GM19395 (cell line): ENCODE data around the gene PTPN22.
A peak's percentile ranks its signal among the peaks of the same experiment; 100 is the strongest.
"Not testable (repeated sequence)": the region's sequence is repeated elsewhere in the genome, so short reads cannot be mapped to it uniquely, and the experiment has no call there.

Experiments used
- ATAC-seq: cut with Tn5 transposase; IDR thresholded peaks from one replicate; pipeline ENCODE4 v1.9.1; 2021; ENCODE audit warnings: mild to moderate bottlenecking, moderate library complexity; ENCODE audit not compliant: unreplicated experiment

Gene PTPN22

DNA sequence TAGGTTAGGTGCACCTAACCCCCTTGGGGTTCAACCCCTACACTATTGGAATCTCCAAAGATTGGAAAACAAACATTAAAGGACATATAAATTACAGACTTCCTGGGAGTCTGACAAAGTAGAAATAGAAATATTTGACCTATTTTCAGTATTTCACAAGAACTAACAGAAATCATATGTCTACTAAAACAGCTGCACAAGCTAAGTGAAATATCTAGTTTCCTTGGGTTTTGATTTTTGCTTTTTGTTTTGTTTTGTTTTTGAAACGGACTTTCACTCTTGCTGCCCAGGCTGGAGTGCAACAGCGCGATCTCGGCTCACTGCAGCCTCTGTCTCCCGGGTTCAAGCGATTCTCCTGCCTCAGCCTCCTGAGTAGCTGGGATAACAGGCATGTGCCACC, 18.8 kb downstream of the PTPN22 start:
- ATAC-seq, result not testable (repeated sequence)

DNA sequence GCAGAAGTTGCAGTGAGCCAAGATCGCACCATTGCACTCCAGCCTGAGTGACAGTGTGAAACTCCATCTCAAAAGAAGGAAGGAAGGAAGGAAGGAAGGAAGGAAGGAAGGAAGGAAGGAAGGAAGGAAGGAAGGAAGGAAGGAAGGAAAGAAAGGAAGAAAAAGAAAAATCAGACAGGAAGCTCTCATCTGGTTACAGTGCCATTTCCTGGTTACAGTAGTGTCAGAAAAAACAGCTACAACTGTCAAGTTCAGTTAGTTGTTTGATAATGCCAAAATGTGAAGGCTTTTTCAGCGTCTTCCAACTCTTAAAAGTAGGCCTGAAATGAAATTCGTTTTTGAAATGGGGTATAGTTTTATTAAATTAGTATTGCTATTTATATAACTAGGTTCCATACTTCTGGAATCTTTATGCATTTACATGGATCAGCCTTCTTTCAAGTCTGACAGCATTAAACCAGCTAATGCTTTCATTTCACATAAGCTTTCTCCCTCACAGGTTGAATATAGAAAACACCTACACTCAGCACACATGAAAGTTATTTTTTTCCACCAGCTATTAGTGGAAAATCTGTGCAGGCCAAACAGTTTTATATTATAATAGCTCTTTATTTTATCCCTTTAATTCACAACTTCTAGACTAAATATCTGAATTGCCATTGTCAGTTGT, 21.2 kb downstream of the PTPN22 start:
- ATAC-seq, result no peak

DNA sequence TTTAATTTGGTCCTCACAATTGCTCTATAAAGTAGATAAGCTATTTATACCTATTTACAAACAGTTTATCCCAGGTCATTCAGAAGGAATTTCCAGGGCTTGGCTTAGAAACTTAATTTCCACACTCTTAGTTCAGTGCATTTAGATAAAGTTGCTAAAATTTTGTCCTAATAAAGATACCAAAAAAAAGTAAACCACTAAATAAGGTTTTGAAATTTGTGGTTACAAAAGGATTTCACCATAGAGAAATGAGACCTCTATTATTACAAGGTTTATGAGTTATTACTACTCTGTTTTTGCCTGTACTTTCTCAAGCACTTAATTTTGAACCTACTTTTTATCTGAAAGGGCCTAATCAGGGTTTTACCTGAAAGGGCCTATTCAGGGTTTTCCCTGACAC, 22.4 kb downstream of the PTPN22 start:
- no peak for ATAC-seq

DNA sequence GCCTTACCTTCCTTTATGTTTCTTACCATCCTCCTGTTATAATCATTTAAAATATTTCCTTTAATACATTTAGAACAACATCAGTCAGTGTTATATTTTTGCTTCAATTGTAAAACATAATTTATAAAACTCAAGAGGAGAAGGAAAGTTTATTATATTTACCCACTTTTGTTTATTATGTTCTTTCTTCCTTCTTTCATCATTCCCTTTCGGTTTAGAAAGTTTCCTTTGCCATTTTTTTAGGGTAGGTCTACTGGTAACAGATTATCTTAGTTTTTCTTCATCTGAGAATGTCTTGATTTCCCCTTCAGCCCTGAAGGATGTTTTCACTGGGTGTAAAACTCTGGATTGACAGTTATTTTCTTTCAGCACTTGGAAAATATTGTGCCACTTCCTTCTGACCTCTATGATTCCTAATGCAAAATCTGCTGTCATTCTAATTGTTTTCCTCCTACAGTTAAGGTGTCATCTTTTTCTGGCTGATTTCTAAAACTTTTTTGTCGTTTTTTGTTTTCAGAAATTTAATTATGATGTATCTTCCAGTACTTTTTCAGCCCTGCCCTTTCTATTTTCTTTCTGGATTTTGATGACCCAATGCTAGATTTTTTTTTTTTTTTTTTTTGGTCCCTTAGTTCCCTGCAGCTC, 25.0 kb downstream of the PTPN22 start:
- ATAC-seq, result no peak

DNA sequence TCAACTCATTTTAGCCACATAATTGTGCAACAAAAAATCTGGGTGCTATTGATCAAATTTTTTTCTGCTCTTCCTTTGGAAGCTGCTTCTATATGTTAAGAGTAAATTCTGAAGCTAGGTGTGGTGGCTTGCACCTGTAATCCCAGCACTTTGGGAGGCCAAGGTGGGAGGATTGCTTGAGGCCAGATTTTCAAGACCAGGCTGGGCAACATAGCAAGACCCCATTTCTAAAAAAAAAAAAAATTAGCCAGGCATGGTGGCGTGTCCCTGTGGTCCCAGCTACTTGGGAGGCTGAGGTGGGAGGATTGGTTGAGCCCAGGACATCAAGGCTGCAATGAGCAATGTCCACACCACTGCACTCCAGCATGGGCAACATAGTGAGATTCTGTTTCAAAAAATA, 35.0 kb downstream of the PTPN22 start:
- no peak for ATAC-seq

DNA sequence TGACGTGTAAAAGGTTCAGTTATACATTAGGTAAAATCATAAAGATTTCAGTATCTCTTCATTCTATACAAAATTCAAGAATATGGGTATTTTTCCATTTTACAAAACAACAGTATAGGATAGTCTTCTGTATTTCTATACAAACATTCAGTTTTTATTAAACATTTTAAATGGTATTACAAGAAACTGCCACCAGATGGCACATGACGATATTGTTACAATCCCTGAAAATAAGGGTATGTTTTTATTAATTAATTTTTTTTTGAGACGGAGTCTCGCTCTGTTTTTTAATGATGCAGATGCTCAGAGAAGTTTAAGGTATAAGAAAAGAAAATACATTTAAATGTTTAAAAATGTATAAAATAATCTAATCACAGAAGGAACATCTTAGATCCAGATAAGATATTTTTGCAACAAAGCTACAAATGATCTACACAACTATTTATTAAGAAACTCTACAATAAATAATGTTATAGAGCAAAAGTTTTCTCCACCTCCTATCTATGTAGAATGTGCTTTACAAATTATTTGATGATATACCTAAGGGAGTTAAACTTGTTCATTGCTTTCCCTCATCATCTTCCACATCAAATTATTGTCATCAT, 35.7 kb downstream of the PTPN22 start:
- no peak for ATAC-seq

DNA sequence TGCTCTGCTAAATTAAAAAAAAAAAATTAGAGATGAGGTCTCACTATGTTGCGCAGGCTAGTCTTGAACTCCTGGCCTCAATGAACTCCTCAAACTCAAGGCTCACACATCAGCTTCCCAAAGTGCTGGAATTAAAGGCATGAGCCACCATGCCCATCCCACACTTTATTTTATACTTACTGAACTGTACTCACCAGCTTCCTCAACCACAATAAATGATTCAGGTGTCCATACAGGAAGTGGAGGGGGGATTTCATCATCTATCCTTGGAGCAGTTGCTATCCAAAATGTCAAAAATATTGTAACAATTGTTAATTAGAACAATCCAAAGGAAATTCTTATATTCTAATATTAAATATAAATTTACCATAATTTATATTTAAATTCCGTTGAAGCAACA, 36.8 kb downstream of the PTPN22 start:
- no peak for ATAC-seq

DNA sequence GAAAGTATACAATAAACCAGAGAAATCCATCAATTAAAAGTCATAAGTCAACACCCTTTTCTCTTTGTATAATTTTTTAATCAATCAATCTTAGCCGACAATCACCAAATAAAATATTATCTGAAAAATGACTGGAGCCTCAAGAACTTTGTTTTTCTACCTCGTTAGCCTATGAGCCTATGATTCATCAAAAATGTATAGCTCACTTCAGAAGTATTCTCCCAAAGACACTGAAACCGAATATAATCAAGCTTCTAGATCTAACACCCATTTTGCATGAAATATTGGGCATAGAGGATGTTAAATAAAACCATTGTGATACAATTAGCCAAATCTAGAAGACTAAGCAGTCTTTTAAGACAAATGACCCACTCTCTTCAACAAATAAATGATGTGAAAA, 41.5 kb downstream of the PTPN22 start:
- no peak for ATAC-seq

DNA sequence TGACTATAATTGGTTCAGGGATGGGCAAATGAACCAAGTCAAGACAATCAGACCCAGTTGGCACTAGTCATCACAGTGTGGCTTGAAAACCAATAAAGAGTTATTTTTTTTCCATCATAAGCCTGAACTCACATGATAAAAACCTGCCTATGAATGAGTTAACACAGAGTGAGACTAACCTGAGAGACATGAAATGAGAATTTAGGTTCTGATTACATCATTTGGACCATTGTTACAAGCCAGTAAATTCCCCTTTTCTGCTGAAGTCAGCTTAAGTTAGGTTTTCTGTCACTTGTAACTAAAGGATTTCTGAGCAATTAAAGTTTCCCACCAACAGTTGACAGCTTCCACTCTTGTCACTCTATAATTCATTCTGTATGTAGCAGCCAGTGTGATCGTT, 49.6 kb downstream of the PTPN22 start:
- ATAC-seq, result no peak

DNA sequence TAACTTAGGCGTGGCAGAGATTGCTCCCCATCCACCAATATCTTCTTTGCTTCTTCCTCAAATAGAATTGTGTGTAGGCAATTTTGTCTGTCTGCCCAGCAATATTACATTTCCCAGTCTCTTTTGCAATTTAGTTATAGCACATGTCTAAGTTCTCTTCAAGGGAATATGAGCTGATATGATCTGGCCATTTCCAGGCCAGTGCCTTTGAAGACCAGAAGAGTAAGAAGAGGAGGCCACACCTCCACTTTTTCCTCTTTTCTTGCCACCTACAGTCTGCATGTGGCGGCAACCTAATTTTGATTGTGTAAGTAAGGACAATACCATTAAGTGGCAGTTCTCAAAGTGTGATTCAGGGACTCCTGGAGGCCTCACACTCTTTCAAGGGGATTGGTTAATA, 52.9 kb downstream of the PTPN22 start:
- ATAC-seq, result no peak

DNA sequence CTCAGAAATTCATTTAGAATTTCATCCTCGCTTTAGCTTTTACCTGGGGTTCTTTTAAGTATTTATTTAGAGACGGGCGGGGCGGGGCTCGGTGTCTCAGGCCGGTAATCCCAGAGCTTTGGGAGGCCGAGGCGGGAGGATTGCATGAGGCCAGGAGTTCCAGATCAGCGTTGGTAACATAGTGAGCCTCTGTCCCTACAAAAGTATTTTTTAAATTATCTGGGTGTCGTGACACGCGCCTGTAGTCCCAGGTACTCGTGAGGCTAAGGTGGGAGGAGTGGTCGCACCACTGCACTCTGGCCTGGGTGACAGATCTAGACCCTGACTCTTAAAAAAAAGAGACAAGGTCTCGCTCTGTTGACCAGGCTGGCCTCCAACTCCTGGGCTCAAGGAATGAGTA, 58.3 kb downstream of the PTPN22 start:
- no peak for ATAC-seq

DNA sequence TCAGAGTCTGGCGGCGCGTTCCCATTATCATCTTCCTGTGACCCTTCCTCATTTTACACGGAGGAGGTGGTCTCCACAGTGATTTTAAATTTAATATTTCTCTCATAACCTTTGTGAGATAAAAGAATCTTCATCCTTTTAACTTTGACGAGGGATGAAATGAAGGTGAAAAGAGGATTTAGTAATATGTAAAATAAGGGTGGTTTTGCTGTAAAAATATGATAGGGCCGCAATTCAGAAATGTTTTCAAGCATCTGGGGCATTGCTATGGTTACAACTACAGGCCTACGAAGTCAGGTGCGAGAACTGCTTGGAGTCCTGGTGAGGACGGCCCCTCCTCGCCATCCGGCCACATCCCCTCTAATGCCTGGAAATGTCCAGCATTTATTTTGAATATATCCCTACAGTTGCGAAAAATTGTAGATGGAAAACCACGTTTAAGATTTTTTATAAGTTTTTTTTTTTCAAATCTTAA, 58.8 kb downstream of the PTPN22 start:
- ATAC-seq, result no peak

DNA sequence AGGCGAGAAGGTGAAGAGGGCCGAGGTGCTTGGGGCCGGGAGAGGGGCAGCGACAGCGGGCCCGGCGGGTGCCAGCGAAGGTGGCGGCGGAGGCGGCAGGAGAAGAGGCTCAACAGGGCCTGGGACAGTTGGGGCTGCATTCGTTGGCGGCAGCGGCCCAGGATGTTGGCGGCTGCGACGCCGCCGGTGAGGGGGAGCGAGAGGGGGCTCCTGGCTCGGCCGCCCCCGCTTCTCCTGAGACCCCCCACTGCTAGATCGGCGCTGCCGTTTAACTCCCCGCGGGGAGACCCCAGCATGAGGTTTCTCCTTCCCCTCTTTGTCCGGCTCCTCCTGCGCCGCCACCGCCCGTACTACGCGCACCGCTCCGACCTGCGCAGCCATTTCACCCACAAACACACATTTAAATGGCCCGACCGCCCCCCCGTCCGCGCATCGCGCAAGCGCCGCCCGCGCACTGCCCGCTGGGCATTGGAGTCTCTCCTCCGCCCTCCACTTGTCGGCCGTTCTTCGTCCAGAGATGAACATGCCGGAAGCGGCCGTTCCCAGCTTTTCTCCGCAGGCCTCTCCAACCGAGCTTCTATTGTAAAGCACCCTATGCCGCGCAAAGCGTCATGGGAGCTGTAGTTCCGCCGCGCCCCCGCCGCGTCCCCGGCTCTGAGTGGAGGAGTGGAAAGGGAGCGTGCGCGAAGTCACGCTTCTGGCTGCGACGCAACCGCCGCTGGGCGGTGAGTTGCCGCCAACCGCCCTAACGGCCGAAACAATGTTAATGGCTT, 59.4 kb downstream of the PTPN22 start, which contains the start of gene RSBN1:
TSS of gene RSBN1 (minus strand) at position 589 of the 773 bp plus-strand sequence. CDS start at position 525, 64 bp downstream.
- ATAC-seq, result peak; percentile 92

DNA sequence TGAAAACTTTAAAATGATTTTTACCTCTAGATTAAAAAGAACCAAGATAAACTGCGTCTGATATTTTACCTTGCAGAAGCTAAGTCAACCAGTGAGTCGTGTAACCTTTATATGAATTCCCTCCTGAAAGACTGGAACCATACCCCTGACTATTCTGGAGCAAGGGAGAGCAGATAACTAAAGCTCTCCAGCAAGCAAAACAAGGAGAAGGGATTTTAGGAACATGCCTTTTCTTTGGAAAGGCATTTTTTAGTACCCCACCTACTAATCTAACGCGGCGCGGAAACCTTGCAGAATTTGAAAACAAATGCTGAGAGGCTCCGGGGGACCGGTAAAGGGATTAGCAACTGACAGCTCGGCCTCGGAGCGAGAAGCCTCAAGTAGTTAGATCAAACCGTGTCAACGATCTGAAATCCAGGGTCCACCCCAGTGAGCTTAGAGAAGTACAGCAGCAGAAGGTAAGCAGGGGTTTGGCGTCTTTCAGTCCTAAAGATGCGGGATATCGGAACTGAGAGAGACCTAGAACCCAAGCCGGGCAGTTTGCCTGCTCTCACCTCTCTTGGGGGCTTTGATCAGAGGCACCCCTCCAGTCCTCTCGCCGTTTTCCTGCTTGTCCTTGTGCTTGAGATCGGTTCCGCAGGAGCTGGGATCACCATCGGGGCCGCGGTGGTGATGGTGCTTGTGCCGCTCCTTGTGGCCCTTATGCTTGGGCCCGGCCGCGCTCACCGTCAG, 60.2 kb downstream of the PTPN22 start:
- peak; percentile 28 for ATAC-seq

DNA sequence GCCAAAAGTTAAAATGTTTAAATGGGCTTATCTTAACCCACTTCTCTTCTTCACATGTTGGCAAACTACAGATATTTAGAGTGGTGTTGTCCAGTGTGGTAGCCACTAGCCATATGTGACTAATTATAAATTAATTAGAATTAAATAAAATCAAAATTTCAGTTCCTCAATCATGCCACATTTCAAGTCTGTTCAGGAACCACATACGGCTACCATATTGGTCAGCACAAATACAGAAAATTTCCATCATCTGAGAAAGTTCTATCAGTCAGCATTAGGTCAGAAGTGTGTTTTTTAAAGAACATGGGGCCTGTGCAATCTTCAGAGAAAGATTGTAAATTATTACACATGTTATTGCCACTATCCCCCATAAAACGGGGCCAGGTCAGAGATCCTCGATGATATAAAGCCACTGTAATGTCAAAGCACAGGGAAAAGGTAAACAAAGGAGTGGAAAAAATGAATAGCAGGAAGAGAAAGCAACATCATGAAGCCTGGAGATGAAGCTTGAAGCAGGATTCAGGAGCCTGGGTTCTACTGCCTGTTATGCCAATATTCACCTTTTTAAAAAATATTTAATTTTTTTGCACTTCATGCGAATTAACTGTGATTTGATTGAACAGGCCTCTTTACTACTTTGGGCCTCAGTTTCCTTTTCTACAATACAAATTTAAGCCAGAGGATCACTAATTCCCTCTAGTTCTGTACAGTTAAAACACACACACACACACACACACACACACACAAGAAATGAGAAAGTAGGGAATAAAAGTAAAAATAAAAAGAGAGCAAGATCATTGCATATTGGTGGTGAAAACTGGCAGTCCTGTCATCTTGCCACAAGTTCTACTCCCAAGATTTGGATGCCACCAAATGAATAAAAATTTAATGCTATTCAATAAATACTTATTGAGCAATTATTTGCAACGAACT, 61.6 kb downstream of the PTPN22 start:
- no peak for ATAC-seq

DNA sequence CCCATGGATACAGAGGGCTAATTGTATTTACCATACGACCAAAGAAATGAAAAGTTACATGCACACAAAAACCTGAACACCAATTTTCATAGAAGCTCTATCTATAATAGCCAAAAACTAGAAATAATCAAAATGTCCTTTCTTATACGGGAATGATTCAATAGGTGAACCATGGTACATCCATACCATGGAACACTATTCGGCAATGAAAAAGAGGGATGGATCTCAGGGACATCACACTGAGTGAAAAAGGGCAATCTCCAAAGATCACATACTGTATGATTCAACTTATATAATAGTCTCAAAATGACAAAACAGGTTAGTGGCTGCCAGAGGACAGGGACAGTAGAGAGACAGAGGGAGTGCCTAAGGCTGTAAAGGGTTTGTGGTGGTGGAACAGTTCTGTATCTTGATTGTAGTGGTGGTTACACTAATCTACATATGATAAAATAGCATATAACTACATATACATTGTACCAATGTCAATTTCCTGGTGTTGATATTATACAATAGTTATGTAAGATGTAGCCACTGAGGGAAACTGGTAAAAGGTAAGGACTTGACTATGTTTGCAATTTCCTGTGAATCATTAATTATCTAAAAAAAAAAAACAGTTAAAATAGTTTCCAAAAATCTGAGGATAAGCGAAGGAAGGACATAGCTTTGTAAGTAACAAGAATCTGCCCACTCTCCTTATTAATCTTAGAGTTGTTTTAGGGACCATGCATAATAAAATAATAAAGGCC, 62.9 kb downstream of the PTPN22 start:
- ATAC-seq, result no peak

DNA sequence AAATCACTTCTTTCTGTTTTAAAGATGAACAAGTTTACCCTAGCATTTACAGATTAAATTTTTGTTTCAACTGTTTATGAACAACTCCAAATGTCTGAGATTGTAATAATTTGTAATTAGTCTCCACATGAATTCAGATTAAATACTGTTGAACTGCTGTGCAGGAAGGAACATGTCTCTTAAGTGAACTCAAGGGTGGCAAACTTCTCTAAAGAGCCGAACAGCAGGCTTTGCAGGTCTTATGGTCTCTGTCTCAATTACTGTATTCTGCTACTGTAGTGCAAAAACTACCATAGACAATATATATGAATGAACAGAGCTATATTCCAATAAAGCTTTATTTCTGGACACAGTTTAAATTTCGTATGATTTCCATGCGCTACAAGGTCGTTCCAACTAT, 65.9 kb downstream of the PTPN22 start:
- no peak for ATAC-seq

DNA sequence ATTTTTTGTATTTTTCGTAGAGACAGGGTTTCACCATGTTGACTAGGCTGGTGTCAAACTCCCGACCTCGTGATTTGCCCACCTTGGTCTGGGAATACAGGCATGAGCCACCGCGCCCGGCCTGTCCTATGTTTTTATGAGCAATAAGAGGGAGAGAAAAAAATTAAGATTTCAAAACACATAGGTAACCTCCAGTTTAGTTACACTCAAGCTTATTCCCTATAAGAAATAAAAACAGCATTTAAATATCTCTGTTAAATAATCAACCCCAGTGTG, 66.3 kb downstream of the PTPN22 start:
- ATAC-seq, result no peak
